ENCODE results near the gene CTSD.

The CTSD gene

GRCh38 chr11:1766719-1767398 lies 3.1 kb upstream of the CTSD start:
- Mint-ChIP-seq H3K9me3 (no peaks in the 10 kb centered on the region), H3K4me1 (peaks cover 34% of the 10 kb centered on the region), H3K4me3 (no peak overlapping the region), H3K27me3 (no peaks in the 10 kb centered on the region), H3K27ac (no peak overlapping the region)
- ATAC-seq (no peak), DNase-seq (no peak)

GRCh38 chr11:1765871-1766718 lies 2.4 kb upstream of the CTSD start:
- ATAC-seq (no peak), DNase-seq (no peak)
- no peak overlapping the region for H3K4me3 Mint-ChIP-seq
- H3K9me3 Mint-ChIP-seq, result no peaks in the 10 kb centered on the region
- H3K27me3 Mint-ChIP-seq, result no peaks in the 10 kb centered on the region
- peaks cover 37% of the 10 kb centered on the region for H3K4me1 Mint-ChIP-seq
- no peak overlapping the region for H3K27ac Mint-ChIP-seq

GRCh38 chr11:1763336-1763795 lies 361 bp downstream of the CTSD start:
- Mint-ChIP-seq H3K27ac (peak overlapping the region; percentile 57 to 74), H3K4me1 (peaks cover 55% of the 10 kb centered on the region), H3K27me3 (no peaks in the 10 kb centered on the region), H3K4me3 (peak overlapping the region; percentile 68 to 72), H3K9me3 (no peaks in the 10 kb centered on the region)
- ATAC-seq (peak; percentile 46), DNase-seq (no peak)

- ATAC-seq (no peak), DNase-seq (no peak)
- Mint-ChIP-seq H3K4me3 (peak overlapping the region; percentile 68 to 72), H3K27me3 (no peaks in the 10 kb centered on the region), H3K4me1 (peaks cover 55% of the 10 kb centered on the region), H3K27ac (peak overlapping the region in 1 of 2 donors; percentile 42), H3K9me3 (no peaks in the 10 kb centered on the region)
Measured at GRCh38 chr11:1762537-1763302, 1.0 kb downstream of the CTSD start.

GRCh38 chr11:1761857-1762536 lies 1.7 kb downstream of the CTSD start:
- H3K27ac Mint-ChIP-seq, result peak overlapping the region; percentile 11 to 75
- H3K27me3 Mint-ChIP-seq, result no peaks in the 10 kb centered on the region
- DNase-seq (no peak), ATAC-seq (no peak)
- peak overlapping the region; percentile 68 to 72 for H3K4me3 Mint-ChIP-seq
- H3K9me3 Mint-ChIP-seq, result no peaks in the 10 kb centered on the region
- H3K4me1 Mint-ChIP-seq, result peaks cover 61% of the 10 kb centered on the region

DNA sequence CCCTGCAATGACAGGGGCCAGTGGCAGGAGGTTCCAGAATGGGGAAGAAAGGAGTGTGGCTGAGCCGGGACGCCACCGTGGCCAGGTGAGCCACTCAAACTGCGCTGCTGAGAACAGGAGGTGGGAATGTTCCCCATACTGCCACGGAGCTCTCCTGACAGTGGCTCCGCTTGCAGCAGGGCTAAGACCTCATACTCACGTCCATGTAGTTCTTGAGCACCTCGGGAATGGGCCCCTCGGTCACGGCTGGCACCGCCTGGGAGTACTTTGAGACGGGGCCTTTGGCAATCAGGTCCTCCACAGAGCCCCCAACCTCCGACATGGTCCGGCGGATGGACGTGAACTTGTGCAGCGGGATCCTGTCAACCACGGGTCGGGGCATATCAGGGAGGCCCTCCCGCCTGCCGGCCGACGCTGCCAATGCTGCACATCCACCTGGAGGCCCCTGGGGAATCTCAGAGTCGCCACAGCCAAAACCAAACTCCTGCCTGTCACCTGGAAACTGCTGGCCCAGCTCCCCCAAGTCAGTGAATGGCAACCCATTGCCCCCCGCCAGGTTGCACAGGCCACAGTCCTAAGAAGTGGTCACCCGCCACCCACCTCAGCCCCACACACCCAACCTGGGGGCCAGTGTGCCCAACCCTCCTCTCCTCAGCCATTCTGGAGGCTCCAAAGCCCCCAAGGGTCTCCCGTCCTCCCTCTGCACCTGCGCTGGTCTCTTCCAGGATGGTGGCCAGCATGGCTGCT lies 2.4 kb downstream of the CTSD start:
- H3K27ac Mint-ChIP-seq, result peak overlapping the region; percentile 11 to 75
- DNase-seq (no peak), ATAC-seq (no peak)
- no peaks in the 10 kb centered on the region for H3K27me3 Mint-ChIP-seq
- peak overlapping the region in 1 of 2 donors; percentile 68 for H3K4me3 Mint-ChIP-seq
- peaks cover 68% of the 10 kb centered on the region for H3K4me1 Mint-ChIP-seq
- H3K9me3 Mint-ChIP-seq, result no peaks in the 10 kb centered on the region

GRCh38 chr11:1760351-1761109 lies 3.2 kb downstream of the CTSD start:
- H3K27ac Mint-ChIP-seq, result no peak overlapping the region
- H3K27me3 Mint-ChIP-seq, result no peaks in the 10 kb centered on the region
- peaks cover 76% of the 10 kb centered on the region for H3K4me1 Mint-ChIP-seq
- DNase-seq (no peak), ATAC-seq (no peak)
- H3K9me3 Mint-ChIP-seq, result no peaks in the 10 kb centered on the region
- H3K4me3 Mint-ChIP-seq, result no peak overlapping the region

- H3K27me3 Mint-ChIP-seq, result no peaks in the 10 kb centered on the region
- ATAC-seq, result no peak
- DNase-seq, result no peak
- no peak overlapping the region for H3K27ac Mint-ChIP-seq
- H3K9me3 Mint-ChIP-seq, result no peaks in the 10 kb centered on the region
- H3K4me1 Mint-ChIP-seq, result peaks cover 83% of the 10 kb centered on the region
- H3K4me3 Mint-ChIP-seq, result no peak overlapping the region
Measured at GRCh38 chr11:1759851-1760220, 3.9 kb downstream of the CTSD start.

- no peak overlapping the region for H3K27ac Mint-ChIP-seq
- ATAC-seq (no peak), DNase-seq (no peak)
- no peaks in the 10 kb centered on the region for H3K9me3 Mint-ChIP-seq
- H3K4me1 Mint-ChIP-seq, result peaks cover 84% of the 10 kb centered on the region
- no peaks in the 10 kb centered on the region for H3K27me3 Mint-ChIP-seq
- peak overlapping the region; percentile 71 to 90 for H3K4me3 Mint-ChIP-seq
Measured at GRCh38 chr11:1759151-1759850, 4.4 kb downstream of the CTSD start.

GRCh38 chr11:1758611-1759150 lies 5.0 kb downstream of the CTSD start:
- peak overlapping the region; percentile 71 to 90 for H3K4me3 Mint-ChIP-seq
- H3K27ac Mint-ChIP-seq, result peak overlapping the region; percentile 91 to 97
- ATAC-seq (peak; percentile 0), DNase-seq (no peak)
- H3K9me3 Mint-ChIP-seq, result no peaks in the 10 kb centered on the region
- H3K4me1 Mint-ChIP-seq, result peaks cover 84% of the 10 kb centered on the region
- no peaks in the 10 kb centered on the region for H3K27me3 Mint-ChIP-seq

GRCh38 chr11:1757861-1758610 lies 5.7 kb downstream of the CTSD start:
- peak overlapping the region; percentile 71 to 90 for H3K4me3 Mint-ChIP-seq
- peaks cover 90% of the 10 kb centered on the region for H3K4me1 Mint-ChIP-seq
- peak; percentile 84 for ATAC-seq
- no peaks in the 10 kb centered on the region for H3K27me3 Mint-ChIP-seq
- no peaks in the 10 kb centered on the region for H3K9me3 Mint-ChIP-seq
- peak overlapping the region; percentile 91 to 97 for H3K27ac Mint-ChIP-seq
- DNase-seq, result peak; percentile 47 to 72

GRCh38 chr11:1756791-1757771 lies 6.6 kb downstream of the CTSD start:
- DNase-seq, result no peak
- Mint-ChIP-seq H3K4me1 (peaks cover 88% of the 10 kb centered on the region), H3K9me3 (no peaks in the 10 kb centered on the region), H3K4me3 (peak overlapping the region; percentile 71 to 90), H3K27ac (peak overlapping the region; percentile 76 to 91), H3K27me3 (no peaks in the 10 kb centered on the region)
- peak; percentile 14 for ATAC-seq
